ENCODE results near the gene GNB2.
"Not testable (repeated sequence)": the region's sequence is repeated elsewhere in the genome, so short reads cannot be mapped to it uniquely, and the experiment has no call there.

GNB2 gene

GRCh38 chr7:100673302-100673941 lies at the start of gene GNB2:
Gene GNB2 (plus strand): TSS chr7:100673740. CDS start chr7:100676266, 2,526 bp downstream.
- DNase-seq: peak; percentile 97

GRCh38 chr7:100623951-100624824 lies 49.4 kb upstream of the GNB2 start:
- no peak for DNase-seq

- DNase-seq: no peak
Measured at GRCh38 chr7:100626055-100626454, 47.5 kb upstream of the GNB2 start.

GRCh38 chr7:100626530-100627237 lies 46.9 kb upstream of the GNB2 start:
- DNase-seq: peak; percentile 80

GRCh38 chr7:100627238-100627549 lies 46.3 kb upstream of the GNB2 start:
- DNase-seq: no peak

GRCh38 chr7:100629117-100629716 lies 44.3 kb upstream of the GNB2 start:
- DNase-seq: no peak

- DNase-seq: no peak
Measured at GRCh38 chr7:100630066-100630465, 43.5 kb upstream of the GNB2 start.

GRCh38 chr7:100632951-100633717 lies 40.4 kb upstream of the GNB2 start:
- DNase-seq: peak; percentile 39

GRCh38 chr7:100639995-100640516 lies 33.5 kb upstream of the GNB2 start:
- no peak for DNase-seq

- no peak for DNase-seq
Measured at GRCh38 chr7:100640517-100641440, 32.8 kb upstream of the GNB2 start.

- no peak for DNase-seq
Measured at GRCh38 chr7:100641463-100641859, 32.1 kb upstream of the GNB2 start, which contains the start of gene TFR2. Gene TFR2 (minus strand): TSS chr7:100641552. CDS start chr7:100641509, 43 bp downstream.

- DNase-seq: no peak
Measured at GRCh38 chr7:100641860-100642533, 31.5 kb upstream of the GNB2 start.

GRCh38 chr7:100642534-100642907 lies 31.0 kb upstream of the GNB2 start:
- DNase-seq: no peak

GRCh38 chr7:100649826-100650565 lies 23.5 kb upstream of the GNB2 start:
- no peak for DNase-seq

- DNase-seq: no peak
Measured at GRCh38 chr7:100654908-100655831, 18.4 kb upstream of the GNB2 start.

- DNase-seq: no peak
Measured at GRCh38 chr7:100655908-100656674, 17.4 kb upstream of the GNB2 start, which contains the start of gene ACTL6B. Gene ACTL6B (minus strand): TSS chr7:100656448. CDS start chr7:100656354, 94 bp downstream.

GRCh38 chr7:100662194-100662776 lies 11.3 kb upstream of the GNB2 start:
- DNase-seq: not testable (repeated sequence)

All from activated CD4-positive, alpha-beta T cell treated with anti-CD3 and anti-CD28 coated beads for 1 hour (primary cell).